ENCODE data around the gene MRPS2.
A peak's percentile ranks its signal among the peaks of the same experiment; 100 is the strongest.
"Not testable (repeated sequence)": the region's sequence is repeated elsewhere in the genome, so short reads cannot be mapped to it uniquely, and the experiment has no call there.

The MRPS2 gene

GRCh38 chr9:135536216-135536615 lies 35.7 kb downstream of the MRPS2 start:
- H3K4me1 Mint-ChIP-seq (ENCODE audit: low read depth) = no peaks in the 10 kb centered on the region
- peaks cover 47% of the 10 kb centered on the region for H3K27me3 Mint-ChIP-seq
- H3K27ac Mint-ChIP-seq = no peak overlapping the region
- no peak overlapping the region for H3K4me3 Mint-ChIP-seq
- no peaks in the 10 kb centered on the region for H3K9me3 Mint-ChIP-seq
- no peak for DNase-seq
- H3K36me3 Mint-ChIP-seq (ENCODE audit: low read depth) = no peaks in the 10 kb centered on the region

DNA sequence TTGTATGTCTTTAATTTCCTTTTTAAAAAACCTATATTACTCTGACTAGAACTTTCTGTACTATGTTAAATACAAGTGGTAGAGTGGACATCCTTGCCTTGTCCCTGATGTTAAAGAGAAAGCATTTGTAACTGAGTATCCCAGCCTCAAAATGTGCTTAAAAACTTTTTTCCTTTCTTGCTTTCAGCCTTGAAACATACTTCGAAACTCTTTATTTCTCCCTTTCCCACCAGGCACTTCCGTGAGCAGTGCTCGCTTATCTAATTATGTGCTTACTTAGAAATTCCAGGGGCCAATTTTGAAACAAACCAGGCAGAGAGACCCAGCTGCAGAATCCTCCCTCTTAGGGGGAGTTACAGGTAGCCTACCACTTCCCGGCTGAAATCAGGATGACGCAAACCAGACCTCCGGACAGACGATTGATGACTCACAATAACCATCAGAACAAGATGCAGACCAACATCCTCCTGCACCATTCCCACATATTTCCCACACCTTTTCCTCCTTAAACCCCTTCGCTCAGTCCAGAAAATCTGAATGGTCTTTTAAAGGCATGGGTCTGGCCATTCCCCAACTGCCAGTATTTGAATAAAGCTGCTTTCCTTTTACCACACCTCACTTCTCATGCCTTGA lies 42.9 kb downstream of the MRPS2 start:
- DNase-seq; H3K9me3 Mint-ChIP-seq; H3K36me3 Mint-ChIP-seq (ENCODE audit: low read depth); H3K4me1 Mint-ChIP-seq (ENCODE audit: low read depth); H3K27ac Mint-ChIP-seq; H3K4me3 Mint-ChIP-seq: not testable (repeated sequence)
- peaks cover 33% of the 10 kb centered on the region for H3K27me3 Mint-ChIP-seq

DNA sequence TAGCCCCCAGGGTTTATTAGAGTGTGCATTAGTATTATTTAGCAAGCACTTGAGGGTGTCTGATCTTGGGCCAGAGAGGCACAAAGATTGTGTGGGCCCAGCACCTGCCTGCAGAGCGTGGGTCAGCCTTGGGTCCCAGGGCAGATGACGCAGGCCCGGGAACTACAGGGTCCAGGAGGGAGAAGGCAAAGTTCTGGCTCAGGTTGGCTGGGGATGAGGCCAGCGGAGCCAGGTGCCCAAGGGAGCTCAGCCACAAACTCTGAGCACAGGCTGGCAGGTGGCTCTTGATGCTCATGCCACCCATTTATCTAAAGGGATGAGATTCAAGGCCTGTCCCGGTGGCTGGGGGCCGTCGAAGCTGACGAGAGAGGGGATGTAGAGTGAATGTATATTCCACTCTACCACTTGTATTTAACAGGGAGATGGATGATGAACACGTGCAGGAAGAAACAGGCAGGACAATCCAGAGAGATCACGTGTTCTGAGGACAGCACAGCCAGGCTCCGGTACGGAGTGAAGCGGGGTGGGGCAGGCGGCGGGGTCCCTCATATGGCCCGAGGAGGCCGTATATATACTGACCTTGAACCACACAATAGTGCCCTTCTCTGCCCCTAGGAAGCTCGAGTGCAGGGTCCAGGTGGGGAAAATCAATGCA lies 44.6 kb downstream of the MRPS2 start:
- Mint-ChIP-seq H3K27me3 (peaks cover 21% of the 10 kb centered on the region), H3K36me3 (ENCODE audit: low read depth) (no peaks in the 10 kb centered on the region), H3K4me1 (ENCODE audit: low read depth) (no peaks in the 10 kb centered on the region), H3K9me3 (no peaks in the 10 kb centered on the region), H3K4me3 (no peak overlapping the region), H3K27ac (no peak overlapping the region)
- no peak for DNase-seq

GRCh38 chr9:135545646-135546176 lies 45.2 kb downstream of the MRPS2 start, which contains the start of gene OBP2A:
TSS of gene OBP2A (plus strand) at chr9:135546126. CDS start at chr9:135546181, 55 bp downstream.
- not testable (repeated sequence) for H3K9me3 Mint-ChIP-seq; H3K36me3 Mint-ChIP-seq (ENCODE audit: low read depth); H3K27ac Mint-ChIP-seq; DNase-seq; H3K4me1 Mint-ChIP-seq (ENCODE audit: low read depth); H3K4me3 Mint-ChIP-seq
- H3K27me3 Mint-ChIP-seq = peaks cover 16% of the 10 kb centered on the region

DNA sequence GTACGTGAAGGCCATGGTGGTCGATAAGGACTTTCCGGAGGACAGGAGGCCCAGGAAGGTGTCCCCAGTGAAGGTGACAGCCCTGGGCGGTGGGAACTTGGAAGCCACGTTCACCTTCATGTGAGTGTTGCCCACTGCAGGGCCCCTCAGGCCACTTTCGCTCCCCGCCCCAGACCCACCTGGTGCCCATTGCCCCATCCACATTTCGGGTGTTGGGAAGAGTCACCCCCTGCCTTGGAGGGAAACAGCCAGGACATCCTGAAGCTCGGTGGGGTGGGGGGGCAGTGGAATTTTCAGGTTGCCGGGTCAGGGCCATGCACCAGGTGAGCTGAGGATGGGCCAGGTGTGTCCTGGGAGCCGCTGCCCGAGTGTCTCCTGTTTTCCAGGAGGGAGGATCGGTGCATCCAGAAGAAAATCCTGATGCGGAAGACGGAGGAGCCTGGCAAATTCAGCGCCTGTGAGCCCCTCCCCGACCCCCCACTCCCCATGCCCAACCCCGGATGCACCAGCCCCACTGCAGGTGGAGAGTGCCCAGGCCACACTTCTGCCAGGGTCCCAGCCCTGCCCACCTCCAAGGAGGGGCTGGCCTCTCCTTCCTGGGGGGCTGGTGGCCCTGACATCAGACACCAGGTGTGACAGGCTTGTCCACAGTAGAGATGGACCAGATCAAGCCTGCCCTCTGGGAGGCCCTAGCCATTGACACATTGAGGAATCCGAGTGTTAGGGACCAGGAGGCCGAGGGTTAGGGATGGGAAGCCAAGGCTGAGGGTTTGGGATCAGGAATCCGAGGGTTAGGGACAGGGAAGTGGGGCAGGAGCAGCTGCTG lies 46.5 kb downstream of the MRPS2 start:
- H3K9me3 Mint-ChIP-seq; H3K4me1 Mint-ChIP-seq (ENCODE audit: low read depth); H3K36me3 Mint-ChIP-seq (ENCODE audit: low read depth); H3K27ac Mint-ChIP-seq; H3K4me3 Mint-ChIP-seq: not testable (repeated sequence)
- H3K27me3 Mint-ChIP-seq = peaks cover 12% of the 10 kb centered on the region
- DNase-seq = peak; percentile 11

- Mint-ChIP-seq H3K4me1 (ENCODE audit: low read depth) (no peaks in the 10 kb centered on the region), H3K9me3 (no peaks in the 10 kb centered on the region), H3K27me3 (peaks cover 12% of the 10 kb centered on the region), H3K36me3 (ENCODE audit: low read depth) (no peaks in the 10 kb centered on the region), H3K27ac (no peak overlapping the region), H3K4me3 (no peak overlapping the region)
- DNase-seq = no peak
Measured at GRCh38 chr9:135547756-135548736, 47.6 kb downstream of the MRPS2 start.

DNA sequence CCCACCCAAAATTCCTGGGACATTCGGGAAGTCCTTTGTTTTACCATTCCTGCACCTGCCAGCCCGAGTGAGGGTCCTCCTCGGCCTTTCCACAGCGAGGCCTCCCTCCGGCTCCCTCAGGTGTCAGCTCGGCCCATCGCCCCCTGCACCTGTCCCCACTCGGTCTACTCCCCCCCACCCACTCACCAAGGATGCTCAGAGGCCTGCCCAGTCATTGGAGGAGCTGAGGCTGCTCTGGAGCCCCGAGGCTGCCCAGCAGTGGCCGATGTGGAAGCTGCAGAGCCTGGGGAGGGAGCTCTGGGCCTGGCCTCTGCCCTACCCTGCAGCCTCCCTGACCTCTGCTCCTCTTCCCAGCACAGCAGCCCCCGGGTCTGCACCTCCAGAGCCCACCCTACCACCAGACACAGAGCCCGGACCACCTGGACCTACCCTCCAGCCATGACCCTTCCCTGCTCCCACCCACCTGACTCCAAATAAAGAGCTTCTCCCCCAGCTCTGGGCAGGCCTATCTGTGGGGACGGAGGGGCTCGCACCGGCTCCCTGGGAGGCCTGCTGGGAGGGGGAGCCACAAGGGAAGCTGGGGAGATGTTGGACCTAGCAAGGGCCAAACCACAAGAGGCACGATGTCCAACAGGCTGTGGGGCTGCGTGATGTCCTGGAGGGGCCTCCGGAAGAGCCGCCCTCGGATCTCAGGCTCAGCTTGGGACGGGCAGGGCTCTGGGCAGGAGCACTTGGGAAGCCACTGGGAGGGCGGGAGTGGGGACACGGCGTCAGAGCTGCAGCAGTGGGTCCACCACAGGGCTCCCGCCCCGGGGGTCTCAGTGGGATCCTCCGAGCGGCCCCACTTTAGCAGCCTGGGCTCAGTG lies 49.2 kb downstream of the MRPS2 start:
- H3K27me3 Mint-ChIP-seq; H3K27ac Mint-ChIP-seq; H3K4me3 Mint-ChIP-seq; DNase-seq; H3K36me3 Mint-ChIP-seq (ENCODE audit: low read depth); H3K9me3 Mint-ChIP-seq; H3K4me1 Mint-ChIP-seq (ENCODE audit: low read depth): not testable (repeated sequence)

DNA sequence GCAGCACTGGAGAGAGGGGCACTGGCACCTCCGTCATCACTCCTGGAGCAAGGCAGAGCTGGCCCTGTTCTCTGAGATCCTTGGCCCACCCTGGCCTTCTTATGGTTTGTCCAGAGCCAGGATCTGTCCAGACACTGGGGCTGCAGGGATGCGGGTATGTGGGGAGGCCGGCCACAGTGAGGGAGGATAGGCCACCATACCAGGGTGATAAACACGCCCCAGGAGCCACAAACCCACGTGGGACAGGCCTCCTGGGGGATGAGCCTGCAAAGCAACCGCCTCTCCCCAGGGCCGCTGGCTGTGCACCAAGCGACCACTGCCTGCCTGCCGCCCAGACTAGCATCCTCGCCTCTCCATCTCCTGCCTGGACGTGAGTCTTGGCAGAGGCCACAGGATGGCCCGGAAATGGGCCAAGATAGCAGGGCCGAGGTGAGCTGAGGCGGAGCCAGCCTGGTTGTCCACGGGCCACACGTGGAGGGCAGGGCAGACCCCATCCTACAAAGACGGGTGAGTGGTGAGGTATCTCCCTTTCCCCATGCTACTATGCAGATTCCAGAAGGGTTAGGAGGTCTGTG lies 49.9 kb downstream of the MRPS2 start:
- Mint-ChIP-seq H3K27me3 (peaks cover 3% of the 10 kb centered on the region), H3K36me3 (ENCODE audit: low read depth) (no peaks in the 10 kb centered on the region), H3K27ac (no peak overlapping the region), H3K4me1 (ENCODE audit: low read depth) (no peaks in the 10 kb centered on the region), H3K9me3 (no peaks in the 10 kb centered on the region), H3K4me3 (no peak overlapping the region)
- DNase-seq = no peak

DNA sequence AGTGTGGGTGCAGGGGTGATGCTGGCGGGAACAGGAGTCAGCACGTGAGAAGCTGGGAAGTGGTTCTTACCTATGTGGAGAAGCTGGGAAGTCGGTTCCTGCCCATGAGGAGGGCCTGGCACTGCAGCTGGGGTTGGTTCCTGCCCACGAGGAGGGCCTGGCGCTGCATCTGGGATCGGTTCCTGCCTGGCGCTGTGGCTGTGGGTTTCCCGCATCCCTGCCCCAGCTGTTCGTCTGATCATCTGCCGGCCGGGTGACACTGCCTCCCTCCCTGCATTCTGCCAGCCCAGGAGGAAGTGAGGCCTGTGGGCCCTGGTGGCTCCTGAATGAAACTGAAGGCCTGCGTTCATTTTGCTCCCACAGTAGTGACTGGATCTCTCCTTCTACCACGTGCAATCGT lies 50.5 kb downstream of the MRPS2 start:
- H3K27ac Mint-ChIP-seq = no peak overlapping the region
- no peak for DNase-seq
- no peaks in the 10 kb centered on the region for H3K4me1 Mint-ChIP-seq (ENCODE audit: low read depth)
- H3K9me3 Mint-ChIP-seq = no peaks in the 10 kb centered on the region
- no peak overlapping the region for H3K4me3 Mint-ChIP-seq
- peaks cover 3% of the 10 kb centered on the region for H3K27me3 Mint-ChIP-seq
- H3K36me3 Mint-ChIP-seq (ENCODE audit: low read depth) = no peaks in the 10 kb centered on the region

DNA sequence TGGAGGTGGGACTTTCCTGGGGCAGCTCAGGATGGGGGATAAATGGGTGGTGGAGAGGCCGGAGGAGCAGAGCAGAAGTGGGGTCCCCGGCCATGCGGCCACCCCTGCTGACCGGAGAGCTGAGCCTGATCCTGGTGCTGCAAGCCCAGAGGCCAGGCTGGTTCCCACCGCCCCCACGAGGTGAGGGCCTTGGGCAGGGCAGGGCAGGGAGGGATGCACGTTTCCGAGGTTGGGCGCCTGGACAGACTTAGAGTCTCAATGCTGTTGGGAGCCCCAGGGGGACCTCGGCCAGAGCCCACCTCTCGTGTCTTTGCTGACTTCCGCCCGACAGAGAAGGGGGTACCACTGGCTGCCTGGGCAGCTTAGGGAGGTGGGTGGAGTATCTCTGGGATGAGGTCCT lies 51.0 kb downstream of the MRPS2 start:
- Mint-ChIP-seq H3K4me1 (ENCODE audit: low read depth) (no peaks in the 10 kb centered on the region), H3K9me3 (no peaks in the 10 kb centered on the region), H3K27me3 (peaks cover 3% of the 10 kb centered on the region), H3K4me3 (no peak overlapping the region), H3K27ac (no peak overlapping the region), H3K36me3 (ENCODE audit: low read depth) (no peaks in the 10 kb centered on the region)
- DNase-seq = no peak

DNA sequence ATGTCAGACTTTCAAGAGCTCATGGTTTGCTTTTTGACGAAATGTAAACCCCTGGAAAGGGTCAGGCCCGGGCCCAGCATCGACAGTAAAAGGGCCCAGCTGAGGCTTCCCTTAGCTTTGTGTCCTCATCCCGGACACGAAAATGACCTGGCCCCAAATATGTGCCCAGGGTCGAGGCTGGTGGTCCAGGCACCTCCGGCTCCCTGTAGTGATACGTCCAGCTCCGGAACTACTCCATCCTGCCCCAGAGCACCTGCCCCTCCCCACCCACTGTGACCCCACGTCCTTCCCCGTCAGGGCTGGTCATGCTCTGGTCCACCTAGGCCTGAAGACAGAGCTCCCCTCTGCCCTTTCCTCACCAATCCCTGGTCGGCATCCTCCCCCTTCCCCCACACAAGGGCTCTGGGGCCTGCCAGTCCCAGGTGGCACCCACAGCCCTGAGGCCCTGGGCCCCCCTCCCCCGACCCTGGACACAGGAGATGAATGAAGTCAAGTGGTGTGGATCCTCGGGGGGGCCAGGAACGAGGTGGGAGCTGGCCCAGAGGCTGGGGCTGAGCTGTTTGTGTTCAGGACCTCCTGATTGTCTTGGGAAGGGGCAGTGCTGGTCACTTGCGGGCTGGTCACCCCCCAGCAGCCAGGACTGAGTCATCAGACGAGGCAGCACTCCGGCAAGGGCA lies 51.7 kb downstream of the MRPS2 start:
- no peak overlapping the region for H3K4me3 Mint-ChIP-seq
- peaks cover 3% of the 10 kb centered on the region for H3K27me3 Mint-ChIP-seq
- H3K4me1 Mint-ChIP-seq (ENCODE audit: low read depth) = no peaks in the 10 kb centered on the region
- no peaks in the 10 kb centered on the region for H3K9me3 Mint-ChIP-seq
- no peak overlapping the region for H3K27ac Mint-ChIP-seq
- H3K36me3 Mint-ChIP-seq (ENCODE audit: low read depth) = no peaks in the 10 kb centered on the region
- DNase-seq = no peak

GRCh38 chr9:135552698-135553171 lies 52.3 kb downstream of the MRPS2 start:
- peaks cover 3% of the 10 kb centered on the region for H3K27me3 Mint-ChIP-seq
- H3K4me1 Mint-ChIP-seq (ENCODE audit: low read depth) = no peaks in the 10 kb centered on the region
- no peaks in the 10 kb centered on the region for H3K36me3 Mint-ChIP-seq (ENCODE audit: low read depth)
- H3K27ac Mint-ChIP-seq = no peak overlapping the region
- H3K9me3 Mint-ChIP-seq = no peaks in the 10 kb centered on the region
- DNase-seq = peak; percentile 2
- no peak overlapping the region for H3K4me3 Mint-ChIP-seq
